ENCODE results near the gene KDM1A.

- TF ChIP-seq MAX (IDR thresholded peaks at IDR 0.05) (no peak), TRIM22 (IDR thresholded peaks at IDR 0.05) (no peak)
These were observed 7.3 kb downstream of the KDM1A start for GRCh38 chr1:23026568-23026967.

Data from HepG2 (cell line).